GM23338 (cell line): ENCODE measurements around the gene CATSPERD. TPM values are rescaled to one million over a fixed set of nuclear protein-coding genes. Genes with fewer than 3 reads are reported as not detected.

ENCODE experiments used
- ATAC-seq: fragments of 200-7000 bp; cut with Tn5 transposase; 3 replicates; pipeline ENCODE4 v1.9.1; 2020
- DNase-seq: peaks from one replicate; pipeline ENCODE4 v3.0.0-alpha.2; 2015; ENCODE audit warnings: low spot score
- H2AFZ ChIP-seq: fragments of 200-600 bp; sonication (generic); 2 replicates; pipeline ENCODE4 v1.8.0; 2016; ENCODE audit warnings: antibody characterized with exemption, mild to moderate bottlenecking, moderate library complexity
- H3F3A ChIP-seq: fragments of 200-600 bp; sonication (generic); replicated peaks from 2 replicates; pipeline ENCODE4 v1.8.0; 2017; ENCODE audit warnings: antibody characterized with exemption, mixed run types, low read depth
- H3K27ac ChIP-seq: fragments of 200-600 bp; sonication (generic); 2 replicates; pipeline ENCODE4 v1.6.1; 2016; ENCODE audit warnings: low read depth
- H3K27me3 ChIP-seq: fragments of 200-600 bp; sonication (generic); 2 replicates; pipeline ENCODE4 v1.8.0; 2016; ENCODE audit warnings: mild to moderate bottlenecking, mixed run types, moderate library complexity; ENCODE audit not compliant: insufficient read depth
- H3K36me3 ChIP-seq: fragments of 200-600 bp; sonication (generic); 2 replicates; pipeline ENCODE4 v1.8.0; 2016; ENCODE audit warnings: mild to moderate bottlenecking; ENCODE audit not compliant: insufficient read depth
- H3K4me1 ChIP-seq: fragments of 200-600 bp; sonication (generic); 2 replicates; pipeline ENCODE4 v1.8.0; 2016; ENCODE audit warnings: mild to moderate bottlenecking, moderate library complexity; ENCODE audit not compliant: insufficient read depth
- H3K4me2 ChIP-seq: fragments of 200-600 bp; sonication (generic); 2 replicates; pipeline ENCODE4 v1.7.1; 2017; ENCODE audit warnings: mixed run types
- H3K4me3 ChIP-seq: fragments of 200-600 bp; sonication (generic); 2 replicates; pipeline ENCODE4 v1.6.1; 2016; ENCODE audit warnings: mixed run types
- H3K79me2 ChIP-seq: fragments of 200-600 bp; sonication (generic); replicated peaks from 2 replicates; pipeline ENCODE4 v1.8.0; 2017; ENCODE audit warnings: mild to moderate bottlenecking; ENCODE audit not compliant: insufficient read depth
- H3K9me2 ChIP-seq: fragments of 200-600 bp; sonication (generic); 2 replicates; pipeline ENCODE4 v1.8.0; 2017; ENCODE audit not compliant: insufficient read depth
- H4K20me1 ChIP-seq: fragments of 200-600 bp; sonication (generic); replicated peaks from 2 replicates; pipeline ENCODE4 v1.8.0; 2017; ENCODE audit warnings: mild to moderate bottlenecking; ENCODE audit not compliant: insufficient read depth
- H3K27ac Mint-ChIP-seq: 2 replicates; pipeline ENCODE4 v1.8.0; 2020; ENCODE audit warnings: inconsistent platforms, mild to moderate bottlenecking, moderate library complexity, mixed read lengths
- H3K27me3 Mint-ChIP-seq: 3 replicates; pipeline ENCODE4 v1.8.0; 2022; ENCODE audit warnings: low read depth, mild to moderate bottlenecking, moderate library complexity, mixed read lengths, inconsistent platforms; ENCODE audit not compliant: insufficient read depth, poor library complexity
- H3K36me3 Mint-ChIP-seq: 3 replicates; pipeline ENCODE4 v1.8.0; 2021; ENCODE audit warnings: low read depth, mild to moderate bottlenecking, inconsistent platforms, moderate library complexity, mixed read lengths
- H3K4me1 Mint-ChIP-seq: 3 replicates; pipeline ENCODE4 v1.8.0; 2020; ENCODE audit warnings: mild to moderate bottlenecking, inconsistent platforms, mixed read lengths
- H3K4me3 Mint-ChIP-seq: 3 replicates; pipeline ENCODE4 v1.8.0; 2021; ENCODE audit warnings: moderate library complexity, mild to moderate bottlenecking, inconsistent platforms, mixed read lengths
- H3K9me3 Mint-ChIP-seq: 3 replicates; pipeline ENCODE4 v1.8.0; 2020; ENCODE audit warnings: moderate library complexity, mild to moderate bottlenecking, inconsistent platforms, mixed read lengths
- CREB1 ChIP-seq: fragments of 250-450 bp; sonication (Bioruptor Pico); IDR thresholded peaks from 2 replicates; pipeline ENCODE4 v1.5.0; 2020; ENCODE audit warnings: low read depth, mild to moderate bottlenecking, moderate library complexity
- CTCF ChIP-seq, 2 experiments: fragments of 200-600 bp in 1 of 2; sonication (generic) in 1 of 2; conservative IDR thresholded peaks; 2 replicates each; pipeline versions ENCODE4 v1.5.1 to v1.6.1; 2016 to 2017; ENCODE audit warnings: antibody characterized with exemption in 2 of 2, low read depth in 2 of 2, mild to moderate bottlenecking in 2 of 2, moderate library complexity in 1 of 2
- ETS1 ChIP-seq: IDR thresholded peaks from 2 replicates; pipeline ENCODE4 v1.6.1; 2016; ENCODE audit warnings: antibody characterized with exemption
- EZH2 ChIP-seq: fragments of 200-600 bp; sonication (generic); IDR thresholded peaks from one replicate; pipeline ENCODE4 v1.8.0; 2017; ENCODE audit warnings: antibody characterized with exemption, mild to moderate bottlenecking, low read depth; ENCODE audit not compliant: unreplicated experiment
- JUNB ChIP-seq: IDR thresholded peaks from one replicate; pipeline ENCODE4 v1.6.1; 2016; ENCODE audit warnings: antibody characterized with exemption; ENCODE audit not compliant: unreplicated experiment
- NANOG ChIP-seq: IDR thresholded peaks from 2 replicates; pipeline ENCODE4 v1.6.1; 2016; ENCODE audit warnings: antibody characterized with exemption, borderline replicate concordance
- POLR2AphosphoS5 ChIP-seq: IDR thresholded peaks from 2 replicates; pipeline ENCODE4 v1.6.1; 2016; ENCODE audit warnings: antibody characterized with exemption, low read depth
- REST ChIP-seq: IDR thresholded peaks from one replicate; pipeline ENCODE4 v1.6.1; 2018; ENCODE audit warnings: antibody characterized with exemption; ENCODE audit not compliant: unreplicated experiment
- STAT1 ChIP-seq: IDR thresholded peaks from one replicate; pipeline ENCODE4 v1.6.1; 2016; ENCODE audit warnings: antibody characterized with exemption; ENCODE audit not compliant: unreplicated experiment
- ZNF114 ChIP-seq: fragments of 250-450 bp; sonication (Bioruptor Pico); IDR thresholded peaks from 2 replicates; pipeline ENCODE4 v1.5.0; 2020; ENCODE audit warnings: mild to moderate bottlenecking, moderate library complexity
- ZNF462 ChIP-seq: fragments of 250-450 bp; sonication (Bioruptor Pico); IDR thresholded peaks from 2 replicates; pipeline ENCODE4 v1.5.0; 2020; ENCODE audit warnings: mild to moderate bottlenecking, moderate library complexity
- polyA plus RNA-seq: library from polyadenylated mRNA; unstranded; fragments of >200 nt; fragmentation: Nextera tagmentation; extraction: Ambion mirVana; gene quantifications from 2 replicates; pipeline ENCODE4 v1.2.1, GENCODE V29; 2016
- total RNA-seq: library from RNA; depleted of rRNA; stranded (reverse); fragments of >200 nt; shearing (Covaris generic); gene quantifications from 2 replicates; pipeline ENCODE4 v1.2.3, GENCODE V29; 2014

The CATSPERD gene
- total and polyA plus RNA-seq, 2 experiments from 2014 or later = 0.17 TPM; not detected in 1

GRCh38 chr19:5786593-5787408, 66.4 kb downstream of the CATSPERD start:
- no peak for ATAC-seq
- Histone ChIP-seq H3K36me3 (peaks cover 5% of the 10 kb centered on the region; the same call in 1 of the 2 replicates), H3K79me2 (no peaks in the 10 kb centered on the region)

More at GRCh38 chr19:5786593-5787408, 66.4 kb downstream of the CATSPERD start:
- H3K4me2 ChIP-seq = no peak overlapping the region
- H3K4me3 ChIP-seq = no peak overlapping the region
- no peaks in the 10 kb centered on the region for H3K9me2 ChIP-seq
- peaks cover 3% of the 10 kb centered on the region; the same call in 1 of the 2 replicates for H4K20me1 ChIP-seq
- DNase-seq = no peak
- H3F3A ChIP-seq = no peaks in the 10 kb centered on the region
- TF ChIP-seq CREB1 (CRISPR knock-in tag) (no peak), ZNF114 (no peak), POLR2AphosphoS5 (no peak), ETS1 (no peak), STAT1 (no peak), REST (no peak), JUNB (no peak), EZH2 (no peak), ZNF462 (CRISPR knock-in tag) (no peak), NANOG (no peak), CTCF (conservative IDR thresholded peaks at IDR 0.05; ENCODE audit: low read depth in 2 of 2) (no peak)
- Mint-ChIP-seq H3K27me3 (peaks cover 19% of the 10 kb centered on the region), H3K36me3 (peaks cover 41% of the 10 kb centered on the region), H3K27ac (no peak overlapping the region), H3K9me3 (no peaks in the 10 kb centered on the region; the same call in 1 of the 3 replicates), H3K4me3 (no peak overlapping the region), H3K4me1 (peaks cover 5% of the 10 kb centered on the region; the same call in 2 of the 3 replicates)
- no peak overlapping the region for H3K27ac ChIP-seq
- H3K27me3 ChIP-seq = no peaks in the 10 kb centered on the region
- H2AFZ ChIP-seq = no peak overlapping the region
- no peaks in the 10 kb centered on the region for H3K4me1 ChIP-seq
